ENCODE data around the gene CNDP2. TPM values are rescaled to one million over a fixed set of nuclear protein-coding genes. Genes with fewer than 3 reads are reported as not detected.

The CNDP2 gene
- total and polyA plus RNA-seq, 2 of the 13 experiments (the other 11 are each of a cell fraction or from before 2014, with no cell fraction given): 64.7 to 80.8 TPM

GRCh38 chr18:74495581-74496507 is at the start of gene CNDP2 (continued):
- TF ChIP-seq ZNF724P (CRISPR knock-in tag; IDR thresholded peaks at IDR 0.05; ENCODE audit: borderline replicate concordance) (0 out of 2 replicates have a peak, but pooled peaks have one; percentile 61), HNF1A (IDR thresholded peaks at IDR 0.05; ENCODE audit: low read depth) (no peak), HNF1A (CRISPR knock-in tag; IDR thresholded peaks at IDR 0.05; ENCODE audit: borderline replicate concordance) (0 out of 2 replicates have a peak, but pooled peaks have one; percentile 42), JUND (CRISPR knock-in tag; IDR thresholded peaks at IDR 0.05) (peak; percentile 79), ZNF329 (CRISPR knock-in tag; IDR thresholded peaks at IDR 0.05; ENCODE audit: low read depth) (no peak), PHF20 (CRISPR knock-in tag; IDR thresholded peaks at IDR 0.05) (peak; percentile 77), EP300 (IDR thresholded peaks at IDR 0.05; ENCODE audit: low read depth in 2 of 2, low read length in 2 of 2) (no peak; a peak in 1 of 4 replicates), EP300 (CRISPR knock-in tag; IDR thresholded peaks at IDR 0.05; ENCODE audit: borderline replicate concordance) (peak; percentile 10; the same call in 1 of the 2 replicates), ZNF605 (CRISPR knock-in tag; IDR thresholded peaks at IDR 0.05) (peak; percentile 60; the same call in 1 of the 2 replicates), ZNF318 (CRISPR knock-in tag; IDR thresholded peaks at IDR 0.05) (0 out of 2 replicates have a peak, but pooled peaks have one; percentile 26), MED8 (CRISPR knock-in tag; IDR thresholded peaks at IDR 0.05; ENCODE audit: insufficient replicate concordance) (no peak), IRF9 (CRISPR knock-in tag; IDR thresholded peaks at IDR 0.05; ENCODE audit: borderline replicate concordance) (peak; percentile 69; the same call in 1 of the 2 replicates), SOX6 (IDR thresholded peaks at IDR 0.05) (no peak), SOX6 (CRISPR knock-in tag; IDR thresholded peaks at IDR 0.05) (peak; percentile 64)

All from HepG2 (cell line).